Pons (tissue), 1 donor: Measurements from ENCODE around the gene LIX1.

Source experiments
- DNase-seq: peaks from one replicate; pipeline ENCODE4 v3.0.0-alpha.2; 2016; ENCODE audit warnings: low spot score

Gene LIX1

GRCh38 chr5:97074859-97075489, 67.4 kb downstream of the LIX1 start:
- DNase-seq, result no peak

- no peak for DNase-seq
These were observed 69.0 kb downstream of the LIX1 start for GRCh38 chr5:97073420-97073819.

- no peak for DNase-seq
These were observed 69.7 kb downstream of the LIX1 start for GRCh38 chr5:97072696-97073095.

- no peak for DNase-seq
These were observed 70.4 kb downstream of the LIX1 start for GRCh38 chr5:97071993-97072392.

- peak; percentile 72 for DNase-seq
These were observed 71.3 kb downstream of the LIX1 start for GRCh38 chr5:97071101-97071500.

GRCh38 chr5:97070234-97070633, 72.2 kb downstream of the LIX1 start:
- no peak for DNase-seq

GRCh38 chr5:97067296-97067850, 75.0 kb downstream of the LIX1 start:
- DNase-seq, result no peak

GRCh38 chr5:97065475-97065874, 76.9 kb downstream of the LIX1 start:
- no peak for DNase-seq

- DNase-seq, result no peak
These were observed 79.2 kb downstream of the LIX1 start for GRCh38 chr5:97063251-97063650.

- no peak for DNase-seq
These were observed 80.4 kb downstream of the LIX1 start for GRCh38 chr5:97062046-97062445.

- no peak for DNase-seq
These were observed 86.1 kb downstream of the LIX1 start for GRCh38 chr5:97056263-97056662.

- peak; percentile 26 for DNase-seq
These were observed 93.2 kb downstream of the LIX1 start for GRCh38 chr5:97049175-97049574.

- peak; percentile 25 for DNase-seq
These were observed 95.3 kb downstream of the LIX1 start for GRCh38 chr5:97047076-97047475.

- DNase-seq, result peak; percentile 40
These were observed 96.0 kb downstream of the LIX1 start for GRCh38 chr5:97046270-97046982.

GRCh38 chr5:97044052-97044451, 98.4 kb downstream of the LIX1 start:
- DNase-seq, result no peak

- DNase-seq, result no peak
These were observed 98.9 kb downstream of the LIX1 start for GRCh38 chr5:97043511-97043910.

GRCh38 chr5:97042996-97043395, 99.4 kb downstream of the LIX1 start:
- no peak for DNase-seq
